HG02678 (cell line): Measurements from ENCODE around the gene JAM3.
A peak's percentile ranks its signal among the peaks of the same experiment; 100 is the strongest.
"Not testable (repeated sequence)": the region's sequence is repeated elsewhere in the genome, so short reads cannot be mapped to it uniquely, and the experiment has no call there.

ENCODE experiments used
- ATAC-seq: cut with Tn5 transposase; IDR thresholded peaks from one replicate; pipeline ENCODE4 v1.9.1; 2021; ENCODE audit warnings: mild to moderate bottlenecking, moderate library complexity; ENCODE audit not compliant: unreplicated experiment

The JAM3 gene

DNA sequence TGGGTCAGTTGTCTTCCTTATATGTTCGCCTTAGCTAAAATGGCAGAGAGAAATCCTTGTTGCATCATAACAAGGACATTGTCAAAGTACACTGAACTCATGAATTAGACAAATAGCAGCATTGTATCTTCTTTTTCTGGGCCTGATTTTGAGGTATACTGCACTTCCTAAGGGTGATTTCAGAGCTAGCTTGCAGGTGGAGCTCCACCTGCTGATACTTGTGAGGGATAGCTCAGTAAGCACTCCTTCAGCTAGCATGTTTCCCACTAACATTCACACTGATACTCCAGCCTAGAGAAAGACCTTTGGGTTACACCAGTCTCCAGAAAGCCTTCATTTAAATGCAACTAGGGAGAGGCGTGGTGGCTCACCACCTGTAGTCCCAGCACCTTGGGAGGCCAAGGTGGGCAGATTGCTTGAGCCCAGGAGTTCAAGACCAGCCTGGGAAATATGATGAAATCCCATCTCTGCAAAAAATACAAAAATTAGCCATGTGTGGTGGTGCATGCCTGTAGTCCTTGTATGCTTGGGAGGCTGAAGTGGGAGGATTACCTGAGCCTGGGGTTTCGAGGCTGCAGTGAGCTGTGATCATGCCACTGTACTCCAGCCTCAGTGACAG lies 29.8 kb downstream of the JAM3 start:
- ATAC-seq, result no peak

DNA sequence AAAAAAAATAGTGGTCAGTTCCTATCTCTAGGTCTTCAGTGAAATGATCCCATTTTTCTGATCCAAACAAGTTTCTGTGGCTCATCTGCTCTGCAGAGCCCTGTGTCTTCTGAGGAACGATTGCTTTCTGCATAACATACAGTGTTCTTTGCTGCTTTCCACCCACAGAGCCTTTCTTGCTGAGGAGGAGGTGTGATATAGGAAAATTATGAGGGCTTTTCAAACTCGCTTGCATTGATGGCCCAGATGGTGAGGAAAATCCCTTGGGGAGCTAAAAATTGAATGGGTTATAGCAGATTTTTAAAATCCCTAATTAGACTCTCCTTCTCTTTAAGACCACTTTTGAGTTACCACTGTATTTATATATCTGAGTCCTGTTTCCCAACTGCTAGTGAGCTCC lies 31.3 kb downstream of the JAM3 start:
- ATAC-seq, result no peak

DNA sequence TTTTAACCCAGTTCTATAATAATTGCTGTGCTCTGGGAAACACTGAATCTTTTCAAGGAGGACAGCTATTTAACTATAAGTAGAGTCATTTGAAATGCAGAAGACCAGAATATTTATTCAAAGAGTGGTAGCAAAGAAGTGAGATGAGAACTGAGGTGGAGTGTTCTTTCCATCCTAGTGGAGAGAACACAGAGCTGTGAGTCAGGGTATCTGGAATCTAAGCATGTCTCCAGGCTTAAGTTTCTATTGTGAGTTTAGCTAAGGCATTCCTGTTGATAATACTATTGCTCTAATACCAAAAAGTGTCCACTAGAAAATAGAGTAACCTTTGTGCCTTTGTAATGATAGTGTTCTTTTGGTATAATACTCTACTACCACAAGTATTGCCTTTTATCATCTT lies 32.4 kb downstream of the JAM3 start:
- ATAC-seq, result no peak

DNA sequence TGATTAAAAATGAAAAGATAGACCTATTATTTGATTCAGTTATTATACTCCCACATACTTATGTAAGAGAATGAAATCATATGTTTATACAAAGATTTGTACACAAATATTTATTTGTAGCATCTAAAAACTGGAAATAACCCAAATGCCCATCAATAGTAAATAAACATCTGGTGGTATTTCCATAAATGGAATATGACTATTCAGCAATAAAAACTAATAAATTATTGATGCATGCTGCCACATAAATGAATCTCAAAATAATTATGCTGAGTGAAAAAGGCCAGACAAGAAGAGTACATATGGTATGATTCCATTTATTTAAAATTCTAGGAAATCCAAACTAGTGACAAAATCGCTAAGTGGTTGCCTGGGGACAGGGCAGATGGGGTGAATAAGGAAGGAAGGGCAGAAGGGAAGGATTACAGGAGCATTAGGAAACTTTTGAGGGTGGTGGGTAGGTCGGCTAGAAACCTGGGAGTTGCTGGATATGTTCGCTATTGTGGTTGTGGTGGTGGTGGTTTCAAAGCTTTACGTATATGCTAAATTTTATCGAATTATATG lies 41.5 kb downstream of the JAM3 start:
- ATAC-seq, result no peak

DNA sequence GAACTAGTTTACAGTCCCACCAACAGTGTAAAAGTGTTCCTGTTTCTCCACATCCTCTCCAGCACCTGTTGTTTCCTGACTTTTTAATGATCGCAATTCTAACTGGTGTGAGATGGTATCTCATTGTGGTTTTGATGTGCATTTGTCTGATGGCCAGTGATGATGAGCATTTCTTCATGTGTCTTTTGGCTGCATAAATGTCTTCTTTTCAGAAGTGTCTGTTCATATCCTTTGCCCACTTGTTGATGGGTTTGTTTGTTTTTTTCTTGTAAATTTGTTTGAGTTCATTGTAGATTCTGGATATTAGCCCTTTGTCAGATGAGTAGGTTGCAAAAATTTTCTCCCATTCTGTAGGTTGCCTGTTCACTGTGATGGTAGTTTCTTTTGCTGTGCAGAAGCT lies 44.9 kb downstream of the JAM3 start:
- not testable (repeated sequence) for ATAC-seq

DNA sequence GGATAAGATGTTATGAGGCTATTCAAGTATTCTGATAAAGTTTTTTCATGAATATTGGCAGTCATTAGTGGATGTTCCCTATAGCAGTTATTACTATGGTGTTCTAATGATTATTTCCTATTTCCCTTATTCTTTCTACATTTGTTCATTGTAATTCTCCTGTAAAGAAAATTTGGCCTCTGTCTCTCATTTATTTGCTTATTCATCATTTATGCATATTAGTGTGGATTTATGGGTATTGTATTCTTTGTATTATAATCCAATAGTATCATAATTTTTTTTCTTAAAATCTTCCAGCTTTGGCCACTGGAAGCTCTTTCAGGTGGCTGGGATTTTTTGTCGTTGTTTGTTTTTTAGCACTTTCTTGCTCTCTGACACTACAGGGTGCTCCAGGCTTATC lies 47.3 kb downstream of the JAM3 start:
- no peak for ATAC-seq

DNA sequence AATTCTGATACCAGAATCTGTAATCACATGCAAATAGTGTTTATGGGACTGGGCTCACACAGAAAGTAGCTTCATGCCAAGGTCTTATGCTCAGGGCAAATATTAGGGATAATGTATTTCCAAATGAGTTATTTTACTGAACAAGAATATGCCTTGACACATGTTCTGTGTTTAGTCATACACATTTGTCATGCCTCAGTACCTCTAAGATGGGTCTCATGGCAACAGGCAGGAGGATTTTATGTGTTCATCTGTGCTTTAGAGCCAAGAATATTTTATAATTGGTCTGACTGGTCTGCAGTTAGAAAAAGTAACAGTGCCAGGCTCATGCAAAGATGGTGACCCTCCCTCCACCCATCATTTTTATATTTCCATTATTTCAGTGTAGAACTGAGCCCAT lies 49.1 kb downstream of the JAM3 start:
- ATAC-seq, result no peak

DNA sequence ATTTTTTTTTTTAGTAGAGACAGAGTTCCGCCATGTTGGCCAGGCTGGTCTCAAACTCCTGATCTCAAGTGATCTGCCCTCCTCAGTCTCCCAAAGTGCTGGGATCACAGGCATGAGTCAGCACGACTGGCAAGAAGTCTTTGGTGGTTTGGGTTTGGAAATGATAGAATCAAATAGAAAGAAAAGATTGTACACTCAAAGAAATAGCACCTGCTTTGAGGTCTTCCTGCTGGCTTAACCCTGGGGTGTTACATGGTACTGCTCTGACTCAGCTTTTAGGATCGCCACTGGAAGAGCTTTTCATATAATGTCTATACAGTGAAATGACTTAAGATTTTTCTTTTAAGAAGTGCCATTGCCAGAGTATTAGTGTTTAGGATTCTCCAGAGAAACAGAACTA lies 50.2 kb downstream of the JAM3 start:
- ATAC-seq, result no peak

DNA sequence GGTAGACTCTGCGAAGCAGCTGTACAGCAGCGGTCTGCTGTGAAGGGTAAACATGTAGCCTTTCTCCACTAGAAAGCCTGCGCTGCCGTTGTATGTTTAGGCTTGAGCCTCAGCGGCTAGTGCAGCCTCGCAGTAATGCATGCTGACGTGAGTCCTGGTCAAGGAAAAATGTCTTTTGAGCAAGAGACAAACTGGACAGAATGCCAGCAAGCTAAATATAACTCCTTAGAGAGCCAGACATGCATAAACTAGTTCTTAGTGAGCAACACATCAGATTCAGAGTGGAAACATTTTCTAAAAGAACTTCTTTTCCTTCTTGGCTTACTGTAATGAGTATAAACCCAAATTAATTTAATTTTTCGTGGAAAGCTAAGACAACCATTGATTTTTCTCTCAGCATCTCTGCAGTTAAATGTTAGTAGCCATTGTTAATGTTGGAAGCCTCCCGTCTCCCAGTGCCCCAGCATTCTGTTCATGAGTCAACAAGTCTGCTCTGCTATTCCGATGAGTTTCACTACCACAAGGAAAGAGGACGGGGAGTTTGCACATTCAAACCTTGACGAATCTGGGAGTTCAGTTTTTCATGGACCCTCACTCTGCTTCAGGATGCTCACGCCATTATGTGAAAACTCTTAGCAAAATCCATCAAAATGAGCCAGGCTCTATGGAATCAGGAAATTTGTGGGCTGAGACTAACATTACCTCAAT lies 51.4 kb downstream of the JAM3 start:
- no peak for ATAC-seq

DNA sequence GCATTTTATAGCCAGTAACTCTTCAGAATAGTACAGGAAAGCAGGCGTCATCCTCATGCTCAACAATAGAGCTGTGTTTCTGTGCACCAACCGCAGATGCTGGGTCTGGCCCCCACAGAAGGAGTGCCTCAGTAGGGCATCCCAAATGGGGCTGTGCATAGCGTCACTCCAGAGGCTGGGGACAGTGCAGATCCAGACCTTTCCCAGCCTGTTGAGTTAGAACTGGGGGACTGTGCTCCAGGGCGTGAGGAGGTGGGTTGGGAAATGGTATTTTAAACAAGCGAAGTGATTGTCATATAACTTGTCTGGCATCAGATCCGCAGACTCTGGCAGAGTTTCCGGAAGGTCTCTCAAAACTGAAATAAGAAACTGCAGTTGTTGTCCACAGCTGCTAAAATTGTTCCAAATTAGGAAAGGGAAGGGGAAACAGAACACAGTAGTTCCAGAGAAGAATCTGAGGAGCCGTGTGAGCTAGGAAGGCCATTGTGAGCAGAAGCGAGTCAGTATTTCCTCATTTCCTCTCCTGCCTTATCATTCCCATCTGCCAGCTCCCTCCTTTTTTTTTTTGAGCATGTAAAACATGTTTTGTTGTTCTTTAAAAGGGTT lies 52.2 kb downstream of the JAM3 start:
- no peak for ATAC-seq

DNA sequence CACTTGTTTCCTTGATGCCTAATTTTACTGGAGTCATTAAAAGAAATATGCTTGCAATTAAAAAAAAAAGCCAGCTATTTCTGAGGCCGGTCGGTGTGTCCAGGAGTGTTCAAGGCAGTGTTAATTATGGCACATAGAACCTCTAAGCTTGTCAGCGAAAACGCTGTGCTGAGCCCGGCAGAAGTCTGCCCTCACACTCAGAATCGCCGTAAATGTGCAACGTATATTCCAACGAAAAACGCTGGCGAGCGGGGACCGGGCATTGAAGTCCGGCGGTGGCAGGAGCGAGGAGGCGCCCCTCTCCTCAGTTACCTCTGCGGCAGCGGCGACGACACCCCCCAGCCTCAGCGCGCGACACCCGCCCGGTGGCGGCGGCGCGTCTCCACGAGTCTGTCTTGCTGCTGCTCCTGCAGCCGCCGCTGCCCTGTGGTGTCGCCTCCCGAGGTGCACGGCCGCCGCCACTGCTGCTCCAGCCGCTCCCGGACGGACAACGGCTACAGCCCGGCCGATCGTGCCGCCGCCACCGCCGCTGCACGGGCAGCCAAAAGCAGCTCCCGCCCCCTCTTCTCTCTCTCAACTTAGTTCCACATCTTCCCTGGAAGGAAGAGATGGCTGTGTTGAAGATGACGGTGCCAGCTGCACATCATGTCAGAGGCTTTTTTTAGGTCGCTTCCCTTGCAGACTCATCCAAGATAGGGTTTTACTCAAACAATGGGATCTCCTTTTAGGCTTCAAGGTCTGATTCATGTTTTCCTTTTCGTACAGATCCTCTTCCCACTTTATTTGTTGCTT lies 56.0 kb downstream of the JAM3 start:
- no peak for ATAC-seq

DNA sequence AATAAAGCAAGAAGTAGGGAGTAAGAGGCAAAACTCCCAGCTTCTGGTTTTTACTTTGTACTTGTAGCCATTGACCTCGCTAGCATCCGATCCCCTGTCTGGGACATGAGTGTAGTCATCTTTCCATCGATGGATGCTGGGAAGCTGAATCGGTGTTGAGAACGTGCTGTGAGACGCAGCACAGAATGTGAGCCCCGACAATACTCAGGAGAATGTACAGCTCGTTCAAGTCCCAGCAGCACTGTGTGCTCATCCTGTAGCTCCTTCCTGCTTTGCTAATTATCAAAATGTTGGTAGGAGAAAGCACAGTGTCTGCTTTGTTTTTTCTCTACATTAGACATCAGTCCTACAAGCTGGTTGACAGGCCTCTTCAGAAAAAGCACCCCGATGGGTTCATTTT lies 56.6 kb downstream of the JAM3 start:
- no peak for ATAC-seq

DNA sequence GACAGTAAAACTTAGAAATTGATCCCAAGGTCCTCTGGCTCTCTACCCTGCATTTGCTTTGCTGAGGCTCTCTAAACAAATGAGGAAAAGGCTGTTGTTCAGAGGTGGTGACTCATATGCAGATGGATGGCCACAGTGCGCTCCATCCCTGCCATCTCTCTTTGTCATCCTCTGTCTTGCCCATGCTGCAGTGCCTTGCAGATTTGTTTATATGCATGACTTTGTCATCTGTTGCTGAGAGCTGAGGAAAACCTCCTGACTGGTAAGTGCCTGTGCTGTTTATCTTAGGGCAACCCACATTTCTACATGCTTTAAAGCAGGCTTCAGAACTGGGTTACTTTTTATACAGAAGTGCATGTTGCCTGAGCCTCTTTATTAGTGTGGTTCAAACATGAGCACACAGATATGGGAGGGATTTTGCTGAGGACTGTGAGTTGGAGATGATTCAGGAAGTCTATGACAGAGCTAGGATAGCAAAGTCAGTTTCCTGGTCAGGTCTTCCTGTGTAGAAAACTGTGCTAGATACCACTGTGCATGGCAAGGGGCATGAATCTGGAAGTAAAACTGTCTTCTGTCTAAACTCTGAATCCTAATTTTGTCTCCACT lies 57.4 kb downstream of the JAM3 start:
- ATAC-seq, result no peak

DNA sequence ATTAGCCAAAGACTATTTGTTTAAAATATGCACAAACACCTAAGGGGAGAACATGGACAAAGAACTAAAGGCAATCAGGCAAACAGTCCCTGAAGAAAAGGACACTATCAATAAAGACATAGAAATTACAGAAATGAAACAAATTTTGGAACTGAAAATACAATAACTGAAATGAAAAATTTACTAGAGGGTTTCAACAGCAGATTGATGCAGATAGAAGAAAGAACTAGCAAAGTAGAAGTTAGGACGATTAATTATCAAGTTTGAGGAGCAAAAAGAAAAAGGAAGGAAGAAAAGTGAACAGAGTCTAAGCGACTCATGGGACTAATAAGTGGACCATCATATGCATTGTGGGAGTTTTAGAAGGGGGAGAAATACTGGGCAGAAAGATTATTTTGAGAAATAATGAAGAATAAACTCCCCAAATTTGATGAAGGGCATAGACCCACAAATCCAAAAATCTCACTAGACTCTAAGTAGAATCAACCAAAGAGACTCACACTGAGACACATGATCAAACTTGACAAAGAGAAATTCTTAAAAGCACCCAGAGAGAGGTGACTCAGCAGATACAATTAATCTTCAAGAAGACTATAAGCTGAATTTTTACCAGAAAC lies 62.9 kb downstream of the JAM3 start:
- no peak for ATAC-seq

DNA sequence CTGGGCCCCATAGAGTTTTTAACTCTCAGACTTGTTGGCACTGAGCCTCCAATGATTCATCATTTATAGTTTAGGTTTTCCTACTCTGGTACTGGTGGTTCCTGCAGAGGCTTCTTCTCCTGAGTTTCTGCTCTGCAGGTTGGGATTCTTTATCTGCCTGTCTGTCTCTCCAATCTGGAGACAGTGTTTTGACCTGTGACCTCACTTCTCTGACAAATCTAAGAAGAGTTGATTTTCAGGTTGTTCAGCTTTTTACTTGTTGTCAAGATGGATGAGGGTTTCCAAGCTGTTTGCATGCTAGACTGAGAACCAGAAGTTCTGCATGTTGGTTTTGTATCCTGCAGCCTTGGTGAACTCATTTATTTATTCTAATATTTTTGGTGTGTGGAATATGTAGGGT lies 63.9 kb downstream of the JAM3 start:
- ATAC-seq, result no peak

DNA sequence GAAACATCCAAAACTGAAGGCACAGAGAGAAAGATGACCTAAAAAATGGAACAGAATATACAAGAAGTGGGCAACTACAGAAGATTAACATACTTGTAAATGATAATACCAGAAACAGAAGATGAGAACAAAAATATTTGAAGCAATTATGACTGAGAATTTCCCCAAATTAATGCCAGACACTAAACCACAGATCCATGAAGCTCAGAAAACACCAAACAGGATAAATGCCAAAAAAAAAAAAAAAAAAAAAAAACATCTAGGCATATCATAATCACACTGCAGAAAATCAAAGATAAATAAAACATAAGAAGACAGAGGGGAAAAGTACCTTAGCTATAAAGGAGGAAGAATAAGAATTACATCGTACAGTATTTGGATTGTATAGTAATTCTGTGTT lies 65.3 kb downstream of the JAM3 start:
- ATAC-seq, result no peak

DNA sequence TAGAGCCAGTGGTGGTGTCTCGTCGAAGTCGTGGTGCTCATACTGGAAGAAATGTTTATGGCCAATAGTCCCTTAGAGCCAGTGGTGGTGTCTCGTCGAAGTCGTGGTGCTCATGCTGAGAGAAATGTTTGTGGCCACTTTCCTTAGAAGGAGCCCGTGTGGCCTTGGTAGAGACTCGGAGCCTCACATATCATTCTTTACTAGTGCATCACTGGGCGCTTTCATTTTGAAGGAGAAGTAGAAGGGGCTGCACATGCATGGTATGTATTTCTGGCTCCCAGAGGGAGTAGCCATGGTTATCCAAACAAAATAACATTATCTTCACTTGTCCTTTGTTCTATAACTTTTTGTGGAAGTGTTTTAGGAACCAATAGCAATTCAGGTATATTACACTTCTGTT lies 69.5 kb downstream of the JAM3 start:
- no peak for ATAC-seq

DNA sequence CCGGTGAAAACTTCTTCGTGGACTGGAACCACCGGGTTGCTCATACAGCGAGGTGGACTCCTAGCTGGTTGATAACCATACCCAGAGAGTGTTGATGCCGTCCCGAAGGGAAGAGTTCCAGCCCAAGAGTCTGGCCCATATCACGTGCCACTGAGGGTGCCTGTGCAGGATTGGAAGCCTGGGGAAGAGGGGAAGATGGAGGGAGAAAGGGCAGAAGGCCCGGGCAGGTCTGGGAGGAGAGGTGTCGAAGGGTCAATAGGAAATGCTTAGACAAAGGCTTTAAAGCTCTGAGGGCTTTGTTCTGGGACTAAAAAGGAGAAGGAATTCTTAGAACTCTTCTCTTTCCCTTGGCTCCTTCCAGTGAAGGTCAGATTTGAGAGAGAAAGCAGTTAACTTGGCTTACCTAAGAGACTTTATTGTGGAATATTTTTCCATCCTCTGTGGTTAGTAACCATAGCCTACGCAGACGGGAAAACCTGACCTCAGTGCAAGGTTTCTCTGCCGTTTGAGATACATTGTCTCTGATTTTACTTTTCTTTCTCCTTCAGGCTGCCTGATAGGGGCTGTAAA lies 70.5 kb downstream of the JAM3 start:
- ATAC-seq, result no peak

DNA sequence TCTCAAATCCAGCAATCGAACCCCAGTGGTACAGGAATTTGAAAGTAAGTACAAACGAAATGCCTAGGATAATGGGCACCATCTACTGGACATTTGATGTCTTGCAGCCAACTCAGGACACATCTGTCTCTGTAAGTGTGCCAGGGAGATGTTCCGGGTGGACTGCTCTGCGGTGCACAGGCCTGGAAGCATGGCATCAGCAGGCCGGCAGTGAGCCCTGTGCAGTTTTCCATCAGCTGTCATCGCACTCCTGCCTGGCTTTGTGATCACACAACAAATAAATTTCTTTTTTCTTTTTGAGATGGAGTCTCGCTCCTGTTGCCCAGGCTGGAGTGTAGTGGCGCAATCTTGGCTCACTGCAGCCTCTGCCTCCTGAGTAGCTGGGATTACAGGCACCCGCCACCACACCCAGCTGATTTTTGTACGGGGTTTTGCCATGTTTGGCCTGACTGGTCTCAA lies 71.0 kb downstream of the JAM3 start:
- peak; percentile 65 for ATAC-seq

DNA sequence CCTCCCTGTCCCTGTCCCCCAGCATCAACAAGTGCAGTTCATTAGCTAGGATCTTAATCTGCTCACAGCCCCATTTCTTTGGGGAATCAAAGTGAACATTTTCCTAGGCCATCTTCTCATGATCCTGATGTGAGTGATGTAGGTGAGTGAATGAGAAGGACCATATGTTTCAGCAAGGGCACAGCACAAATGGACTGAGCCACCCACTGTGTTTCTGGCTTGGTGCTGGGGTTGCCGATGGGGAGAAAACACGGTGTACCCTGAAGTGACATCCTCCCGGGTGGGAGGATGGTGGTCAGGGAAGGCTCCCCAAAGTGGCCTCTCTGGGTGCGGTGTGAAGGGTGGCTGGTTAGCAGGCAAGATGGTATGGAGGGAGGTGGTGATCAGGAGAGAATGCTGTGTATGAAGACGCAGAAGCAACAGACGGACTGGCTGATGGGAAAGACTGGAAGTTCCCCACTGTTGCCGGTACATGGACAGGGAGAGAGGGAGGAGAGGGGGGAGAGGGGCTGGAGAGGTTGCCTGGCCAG lies 72.2 kb downstream of the JAM3 start:
- ATAC-seq, result no peak
